Breast epithelium (tissue), 3 donors: ENCODE data around the gene TNFRSF18.

Experiments used
- CTCF ChIP-seq, 3 donors: fragments of 450-650 bp; IDR thresholded peaks; one replicate each; pipeline ENCODE4 v1.5.1; 2016 to 2017; ENCODE audit warnings: antibody characterized with exemption in 3 of 3, mild to moderate bottlenecking in 3 of 3, moderate library complexity in 3 of 3
- POLR2A ChIP-seq: fragments of 450-650 bp; IDR thresholded peaks from one replicate; pipeline ENCODE4 v1.6.1; 2016; ENCODE audit warnings: antibody characterized with exemption, mild to moderate bottlenecking, moderate library complexity
- POLR2AphosphoS5 ChIP-seq, 3 donors: sonication (generic); formaldehyde crosslinking; IDR thresholded peaks; one replicate each; pipeline ENCODE4 v1.6.1; 2017; ENCODE audit warnings: antibody characterized with exemption in 3 of 3

- TF ChIP-seq POLR2A (no peak), CTCF (IDR thresholded peaks at IDR 0.05) (no peak), POLR2AphosphoS5 (IDR thresholded peaks at IDR 0.05) (no peak)
These were observed 30.9 kb downstream of the TNFRSF18 start for GRCh38 chr1:1175221-1176062.
